Sigmoid colon (tissue), 7 donors: Measurements from ENCODE around the gene KLHL14. TPM values are rescaled to one million over a fixed set of nuclear protein-coding genes. Genes with fewer than 3 reads are reported as not detected.

Experiments used
- DNase-seq: peaks from one replicate; pipeline ENCODE4 v3.0.0-alpha.2; 2019
- H3K27ac ChIP-seq, 4 donors: fragments of 200-600 bp; sonication (generic); one replicate each; pipeline ENCODE4 v1.5.1; 2016 to 2019; ENCODE audit warnings: mild to moderate bottlenecking in 1 of 4
- H3K27me3 ChIP-seq, 3 donors: fragments of 200-600 bp; sonication (generic); one replicate each; pipeline ENCODE4 v1.5.1; 2019; ENCODE audit warnings: mild to moderate bottlenecking in 1 of 3
- H3K36me3 ChIP-seq, 4 donors: fragments of 200-600 bp; sonication (generic); one replicate each; pipeline ENCODE4 v1.5.1; 2016 to 2019
- H3K4me1 ChIP-seq, 4 donors: fragments of 200-600 bp; sonication (generic); one replicate each; pipeline ENCODE4 v1.5.1; 2017 to 2019
- H3K4me3 ChIP-seq, 4 donors: fragments of 200-600 bp; sonication (generic); one replicate each; pipeline ENCODE4 v1.5.1; 2017 to 2019; ENCODE audit warnings: mild to moderate bottlenecking in 2 of 4, moderate library complexity in 1 of 4
- H3K9me3 ChIP-seq, 4 donors: fragments of 200-600 bp in 3 of 4; sonication (generic) in 3 of 4; one replicate each; pipeline versions ENCODE4 v1.5.1 to v1.6.1; 2013 to 2019
- EP300 ChIP-seq, 4 donors: sonication (generic); formaldehyde crosslinking; IDR thresholded peaks; one replicate each; pipeline ENCODE4 v1.6.1; 2017; ENCODE audit warnings: antibody characterized with exemption in 4 of 4
- POLR2A ChIP-seq, 2 donors: fragments of 450-650 bp; IDR thresholded peaks; one replicate each; pipeline ENCODE4 v1.6.1; 2016; ENCODE audit warnings: antibody characterized with exemption in 2 of 2, mild to moderate bottlenecking in 2 of 2, moderate library complexity in 2 of 2
- POLR2AphosphoS5 ChIP-seq, 4 donors: sonication (generic); formaldehyde crosslinking; IDR thresholded peaks; one replicate each; pipeline ENCODE4 v1.6.1; 2017; ENCODE audit warnings: antibody characterized with exemption in 4 of 4
- WGBS, 2 donors: extraction: QIAGEN DNeasy Blood & Tissue Kit; methylation state at CpG; one replicate each; pipeline ENCODE4 v1.1.7; 2013; 5-methylcytosine and 5-hydroxymethylcytosine counted together
- intact Hi-C: fragments of 100-400 bp; cut with DNase I; formaldehyde crosslinking; loops from one replicate; pipeline ENCODE4 v1.15.1; 2023
- polyA plus RNA-seq, 3 donors: library from polyadenylated mRNA; stranded (reverse); fragments of 200-250 nt; gene quantifications; one replicate each; pipeline ENCODE4 v1.2.3, GENCODE V29; 2013
- total RNA-seq, 4 donors: library from RNA; depleted of rRNA; stranded (reverse); fragments of >200 nt; gene quantifications; one replicate each; pipeline ENCODE4 v1.1.0, GENCODE V29; 2016
- TF ChIP-seq, protein P1 (sequence below), 4 experiments: fragments of 450-650 bp in 3 of 4; fragments of 200-600 bp in 1 of 4; IDR thresholded peaks; one replicate each; pipeline ENCODE4 v1.5.1; 2016 to 2019; ENCODE audit warnings: antibody characterized with exemption in 4 of 4, mild to moderate bottlenecking in 3 of 4, moderate library complexity in 2 of 4
- donor health status: healthy with polysubstance abuse.
- donor health status: Bipolar disorder and iron deficiency.
- donor health status: healthy.

Gene KLHL14
- total and polyA plus RNA-seq, 7 donors, result under 0.01 to 2.9 (median 0.52) TPM; not detected in 1

DNA sequence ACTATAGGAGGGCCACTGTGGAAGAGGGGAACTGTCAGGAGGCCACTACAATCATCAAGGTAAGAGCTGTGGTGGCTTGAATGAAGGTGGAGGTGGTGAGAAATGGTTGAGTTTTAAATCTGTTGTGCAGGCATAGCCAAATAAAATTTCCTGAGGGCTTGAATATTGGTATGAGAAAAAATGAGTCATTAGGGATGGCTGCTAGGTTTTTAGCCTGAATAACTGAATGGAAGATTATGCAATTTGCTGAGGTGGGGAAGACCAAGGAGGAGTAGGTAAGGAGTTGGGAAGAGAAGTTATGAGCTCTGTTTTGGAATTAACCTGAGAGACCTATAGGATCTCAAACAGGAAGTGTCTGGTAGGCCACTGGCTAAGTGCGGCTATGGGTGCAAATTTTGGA, 84.0 kb downstream of the KLHL14 start:
- no peak for TF ChIP-seq POLR2AphosphoS5 (IDR thresholded peaks at IDR 0.05)
- TF ChIP-seq, protein P1, sequence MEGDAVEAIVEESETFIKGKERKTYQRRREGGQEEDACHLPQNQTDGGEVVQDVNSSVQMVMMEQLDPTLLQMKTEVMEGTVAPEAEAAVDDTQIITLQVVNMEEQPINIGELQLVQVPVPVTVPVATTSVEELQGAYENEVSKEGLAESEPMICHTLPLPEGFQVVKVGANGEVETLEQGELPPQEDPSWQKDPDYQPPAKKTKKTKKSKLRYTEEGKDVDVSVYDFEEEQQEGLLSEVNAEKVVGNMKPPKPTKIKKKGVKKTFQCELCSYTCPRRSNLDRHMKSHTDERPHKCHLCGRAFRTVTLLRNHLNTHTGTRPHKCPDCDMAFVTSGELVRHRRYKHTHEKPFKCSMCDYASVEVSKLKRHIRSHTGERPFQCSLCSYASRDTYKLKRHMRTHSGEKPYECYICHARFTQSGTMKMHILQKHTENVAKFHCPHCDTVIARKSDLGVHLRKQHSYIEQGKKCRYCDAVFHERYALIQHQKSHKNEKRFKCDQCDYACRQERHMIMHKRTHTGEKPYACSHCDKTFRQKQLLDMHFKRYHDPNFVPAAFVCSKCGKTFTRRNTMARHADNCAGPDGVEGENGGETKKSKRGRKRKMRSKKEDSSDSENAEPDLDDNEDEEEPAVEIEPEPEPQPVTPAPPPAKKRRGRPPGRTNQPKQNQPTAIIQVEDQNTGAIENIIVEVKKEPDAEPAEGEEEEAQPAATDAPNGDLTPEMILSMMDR (IDR thresholded peaks at IDR 0.05), result no peak
- WGBS, 2 donors, result 91 to 92% methylated on average over 1 of the region's 1 CpG
- H3K4me3 ChIP-seq, result no peak overlapping the region

DNA sequence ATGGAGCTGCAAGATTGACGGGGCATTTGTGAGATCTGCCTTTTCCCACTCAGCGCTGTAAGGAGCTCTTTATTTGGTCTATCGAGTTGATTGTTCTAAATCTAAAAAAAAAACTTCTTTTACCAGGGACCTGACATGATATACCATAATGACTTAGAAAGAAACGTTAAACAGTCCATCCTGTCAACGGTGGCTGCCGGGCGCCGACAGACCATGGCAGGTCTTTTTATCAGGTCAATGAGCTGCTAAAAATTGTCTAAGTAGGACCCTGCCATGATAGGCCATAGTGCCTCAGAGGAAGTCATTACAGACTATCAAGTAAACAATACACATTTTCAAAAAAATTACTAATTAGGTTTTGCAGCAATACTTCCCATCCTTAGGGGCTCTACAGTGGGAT, 87.9 kb downstream of the KLHL14 start:
- WGBS, 2 donors, result 90 to 94% methylated on average over 8 of the region's 8 CpGs
- intact Hi-C loops, result no loop called here
- Histone ChIP-seq H3K4me1 (no peaks in the 10 kb centered on the region), H3K4me3 (no peak overlapping the region), H3K36me3 (no peaks in the 10 kb centered on the region), H3K27ac (no peak overlapping the region), H3K9me3 (no peaks in the 10 kb centered on the region), H3K27me3 (no peaks in the 10 kb centered on the region)
- DNase-seq, result no peak
- TF ChIP-seq EP300 (IDR thresholded peaks at IDR 0.05) (no peak), POLR2A (IDR thresholded peaks at IDR 0.05) (no peak), POLR2AphosphoS5 (IDR thresholded peaks at IDR 0.05) (no peak)
- TF ChIP-seq, protein P1 (IDR thresholded peaks at IDR 0.05), result no peak

More for the DNA sequence above, 84.0 kb downstream of the KLHL14 start:
- Histone ChIP-seq H3K36me3 (no peaks in the 10 kb centered on the region), H3K27ac (no peak overlapping the region), H3K4me1 (no peaks in the 10 kb centered on the region), H3K27me3 (no peaks in the 10 kb centered on the region), H3K9me3 (no peaks in the 10 kb centered on the region)
- intact Hi-C loops, result no loop called here
- no peak for DNase-seq

DNA sequence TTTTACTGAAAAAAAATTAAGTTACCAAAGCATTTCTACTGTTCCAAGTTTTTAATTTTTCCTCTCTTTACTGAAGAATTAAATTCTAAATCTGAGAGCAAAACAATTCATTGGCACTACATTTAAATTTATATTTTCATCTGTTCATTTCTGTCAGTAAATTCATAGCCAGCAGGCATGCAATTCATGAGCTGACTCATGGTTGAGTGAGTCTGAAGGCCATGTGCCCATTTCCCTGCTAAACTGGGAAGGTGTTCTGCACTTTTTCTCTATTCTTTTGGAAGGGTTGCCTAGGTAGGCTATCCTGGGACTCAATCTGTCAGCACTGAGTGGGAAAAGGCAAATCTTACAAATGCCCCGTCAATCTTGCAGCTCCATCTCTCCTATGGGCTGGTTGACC, 88.7 kb downstream of the KLHL14 start:
- TF ChIP-seq EP300 (IDR thresholded peaks at IDR 0.05) (no peak), POLR2A (IDR thresholded peaks at IDR 0.05) (no peak)
- TF ChIP-seq, protein P1 (IDR thresholded peaks at IDR 0.05), result no peak
- intact Hi-C loops, result no loop called here
- no peaks in the 10 kb centered on the region for H3K4me1 ChIP-seq
- 88% methylated on average over 1 of the region's 1 CpG for WGBS, 2 donors
- no peaks in the 10 kb centered on the region for H3K27me3 ChIP-seq
- no peak overlapping the region for H3K27ac ChIP-seq
- H3K4me3 ChIP-seq, result no peak overlapping the region
- no peak for DNase-seq
- no peaks in the 10 kb centered on the region for H3K36me3 ChIP-seq
- H3K9me3 ChIP-seq, result no peaks in the 10 kb centered on the region

DNA sequence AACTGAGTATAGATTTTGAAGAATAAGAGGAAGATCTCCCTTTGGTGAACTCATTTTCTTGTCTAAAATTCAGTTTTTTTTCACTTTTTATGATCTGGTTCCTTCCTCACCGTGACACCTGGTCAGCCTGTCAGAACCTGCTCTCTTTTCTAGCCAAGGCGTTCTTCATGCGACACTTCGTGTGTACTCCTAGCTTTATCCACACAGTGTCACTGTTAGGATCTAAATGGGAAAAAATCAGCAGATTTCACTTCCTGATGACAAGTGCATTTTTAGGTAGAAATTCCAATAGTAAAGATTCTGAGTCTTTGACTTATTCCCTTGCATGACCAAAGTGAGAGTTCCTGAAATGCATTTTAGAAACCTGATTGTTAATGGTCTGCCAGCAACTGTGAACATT, 89.8 kb downstream of the KLHL14 start:
- H3K36me3 ChIP-seq, result no peaks in the 10 kb centered on the region
- no peak for TF ChIP-seq EP300 (IDR thresholded peaks at IDR 0.05)
- no peak for TF ChIP-seq POLR2AphosphoS5 (IDR thresholded peaks at IDR 0.05)
- TF ChIP-seq, protein P1 (IDR thresholded peaks at IDR 0.05), result no peak
- no peak for TF ChIP-seq POLR2A (IDR thresholded peaks at IDR 0.05)
- 71 to 76% methylated on average over 4 of the region's 4 CpGs for WGBS, 2 donors
- no peaks in the 10 kb centered on the region for H3K4me1 ChIP-seq
- H3K27ac ChIP-seq, result no peak overlapping the region
- no peaks in the 10 kb centered on the region for H3K27me3 ChIP-seq
- no peaks in the 10 kb centered on the region for H3K9me3 ChIP-seq
- intact Hi-C loops, result no loop called here
- no peak overlapping the region for H3K4me3 ChIP-seq
- DNase-seq, result no peak

DNA sequence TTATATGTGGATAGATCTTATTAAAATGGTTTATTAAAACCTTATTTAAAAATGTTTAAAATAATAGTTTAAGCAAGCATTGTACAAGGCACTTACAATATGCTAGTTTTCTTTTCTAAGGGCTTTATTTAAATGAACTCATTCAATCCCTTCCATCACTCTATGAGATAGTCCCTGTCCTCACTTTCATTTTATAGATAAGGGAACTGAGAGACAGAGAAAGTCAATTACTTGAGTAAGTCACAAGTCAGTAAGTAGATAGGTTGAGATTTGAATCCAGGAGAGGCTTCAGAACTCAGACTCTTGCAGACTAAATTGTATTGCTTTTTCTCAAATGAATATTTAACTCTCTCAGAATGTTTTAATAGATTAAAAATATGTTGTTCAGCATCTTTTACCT, 95.2 kb downstream of the KLHL14 start:
- no peaks in the 10 kb centered on the region for H3K27me3 ChIP-seq
- no peak for DNase-seq
- H3K9me3 ChIP-seq, result no peaks in the 10 kb centered on the region
- intact Hi-C loops, result no loop called here
- H3K4me1 ChIP-seq, result no peaks in the 10 kb centered on the region
- H3K4me3 ChIP-seq, result no peak overlapping the region
- H3K27ac ChIP-seq, result no peak overlapping the region
- H3K36me3 ChIP-seq, result no peaks in the 10 kb centered on the region
- TF ChIP-seq POLR2AphosphoS5 (IDR thresholded peaks at IDR 0.05) (no peak), POLR2A (IDR thresholded peaks at IDR 0.05) (no peak), EP300 (IDR thresholded peaks at IDR 0.05) (no peak)
- TF ChIP-seq, protein P1 (IDR thresholded peaks at IDR 0.05), result no peak
